CD4-positive, CD25-positive, alpha-beta regulatory T cell (primary cell): ENCODE measurements around the gene ZDHHC14. TPM values are rescaled to one million over a fixed set of nuclear protein-coding genes. Genes with fewer than 3 reads are reported as not detected.

Experiments used
- ATAC-seq, 2 donors: fragments of 150-1000 bp; cut with Tn5 transposase; one replicate each; pipeline ENCODE4 v1.10.0; 2021; ENCODE audit warnings: low read depth in 2 of 2, moderate number of reproducible peaks in 2 of 2, moderate library complexity in 1 of 2
- DNase-seq, 3 donors: peaks; one replicate each; pipeline versions ENCODE4 v3.0.0 to v3.0.0-alpha.2; 2012 to 2022; ENCODE audit warnings: mixed read lengths in 1 of 3
- H3K27ac ChIP-seq: one replicate; pipeline ENCODE4 v1.7.0; 2013; ENCODE audit warnings: mild to moderate bottlenecking, low read length; ENCODE audit not compliant: insufficient read depth, poor library complexity, severe bottlenecking
- H3K27me3 ChIP-seq: one replicate; pipeline ENCODE4 v1.7.0; 2013; ENCODE audit warnings: low read length; ENCODE audit not compliant: control insufficient read depth, insufficient read depth
- H3K36me3 ChIP-seq: one replicate; pipeline ENCODE4 v1.7.0; 2013; ENCODE audit warnings: mild to moderate bottlenecking, low read length, moderate library complexity; ENCODE audit not compliant: control insufficient read depth, insufficient read depth
- H3K4me1 ChIP-seq: 2 replicates; pipeline ENCODE4 v1.7.0; 2013; ENCODE audit warnings: mild to moderate bottlenecking, low read length; ENCODE audit not compliant: insufficient read depth, control insufficient read depth, poor library complexity, severe bottlenecking
- H3K4me3 ChIP-seq: one replicate; pipeline ENCODE4 v1.7.0; 2013; ENCODE audit warnings: low read depth, mild to moderate bottlenecking, low read length, moderate library complexity
- H3K9me3 ChIP-seq, 2 experiments: 1 replicate in 1 of 2; 2 replicates in 1 of 2; pipeline ENCODE4 v1.7.0; 2013; ENCODE audit warnings: low read length in 2 of 2, mild to moderate bottlenecking in 1 of 2, moderate library complexity in 1 of 2; ENCODE audit not compliant: control insufficient read depth in 2 of 2
- H3K27ac Mint-ChIP-seq, 3 donors: one replicate each; pipeline ENCODE4 v1.8.0; 2020 to 2022; ENCODE audit warnings: mild to moderate bottlenecking in 3 of 3, mixed read lengths in 3 of 3, moderate library complexity in 2 of 3
- H3K27me3 Mint-ChIP-seq: one replicate; pipeline ENCODE4 v1.8.0; 2022; ENCODE audit warnings: mild to moderate bottlenecking, mixed read lengths
- H3K36me3 Mint-ChIP-seq: one replicate; pipeline ENCODE4 v1.8.0; 2020; ENCODE audit warnings: mixed read lengths
- H3K4me1 Mint-ChIP-seq, 4 donors: one replicate each; pipeline ENCODE4 v1.8.0; 2020 to 2022; ENCODE audit warnings: mixed read lengths in 4 of 4, mild to moderate bottlenecking in 1 of 4
- H3K4me3 Mint-ChIP-seq, 4 donors: one replicate each; pipeline ENCODE4 v1.8.0; 2020 to 2022; ENCODE audit warnings: mild to moderate bottlenecking in 4 of 4, mixed read lengths in 4 of 4, moderate library complexity in 3 of 4
- H3K9me3 Mint-ChIP-seq, 7 donors: one replicate each; pipeline ENCODE4 v1.8.0; 2020 to 2022; ENCODE audit warnings: mixed read lengths in 7 of 7, mild to moderate bottlenecking in 3 of 7, moderate library complexity in 2 of 7
- polyA plus RNA-seq, 4 donors: library from polyadenylated mRNA; unstranded; fragments of 300-500 nt; fragmentation: Illumina TruSeq; gene quantifications; one replicate each; pipeline ENCODE4 v1.2.3, GENCODE V29; 2021
- total RNA-seq: library from RNA; stranded (reverse); gene quantifications from one replicate; pipeline ENCODE4 v1.2.3, GENCODE V29; 2022

Gene ZDHHC14
- total and polyA plus RNA-seq, 5 donors from 2014 or later, result 0.29 to 4.2 (median 1.0) TPM

- no peaks in the 10 kb centered on the region for H3K36me3 Mint-ChIP-seq
- no peaks in the 10 kb centered on the region for H3K9me3 Mint-ChIP-seq
- H3K4me3 Mint-ChIP-seq, result no peak overlapping the region
- Histone ChIP-seq H3K27me3 (no peaks in the 10 kb centered on the region), H3K4me1 (no peaks in the 10 kb centered on the region), H3K27ac (no peak overlapping the region), H3K9me3 (no peaks in the 10 kb centered on the region), H3K36me3 (no peaks in the 10 kb centered on the region), H3K4me3 (no peak overlapping the region)
- ATAC-seq (no peak), DNase-seq (no peak)
- H3K4me1 Mint-ChIP-seq, result peaks cover 0 to 8% (median 3%) of the 10 kb centered on the region in 4 donors
- H3K27me3 Mint-ChIP-seq, result peaks cover 12% of the 10 kb centered on the region
- no peak overlapping the region for H3K27ac Mint-ChIP-seq
Observed at GRCh38 chr6:157554747-157555146, 173.8 kb downstream of the ZDHHC14 start.

GRCh38 chr6:157555455-157556143 is 174.6 kb downstream of the ZDHHC14 start:
- H3K36me3 Mint-ChIP-seq, result no peaks in the 10 kb centered on the region
- H3K4me3 Mint-ChIP-seq, result no peak overlapping the region
- no peak for DNase-seq
- no peak overlapping the region for H3K27ac Mint-ChIP-seq
- H3K9me3 ChIP-seq, result no peaks in the 10 kb centered on the region
- no peaks in the 10 kb centered on the region for H3K36me3 ChIP-seq
- no peaks in the 10 kb centered on the region for H3K27me3 ChIP-seq
- no peak for ATAC-seq
- no peaks in the 10 kb centered on the region for H3K9me3 Mint-ChIP-seq
- H3K4me1 ChIP-seq, result no peaks in the 10 kb centered on the region
- no peak overlapping the region for H3K4me3 ChIP-seq
- peaks cover 0 to 3% (median 1%) of the 10 kb centered on the region in 4 donors for H3K4me1 Mint-ChIP-seq
- no peak overlapping the region for H3K27ac ChIP-seq
- peaks cover 9% of the 10 kb centered on the region for H3K27me3 Mint-ChIP-seq

- Mint-ChIP-seq H3K4me1 (no peaks in the 10 kb centered on the region), H3K9me3 (no peaks in the 10 kb centered on the region), H3K4me3 (no peak overlapping the region), H3K36me3 (no peaks in the 10 kb centered on the region), H3K27ac (no peak overlapping the region), H3K27me3 (peaks cover 9% of the 10 kb centered on the region)
- H3K4me1 ChIP-seq, result no peaks in the 10 kb centered on the region
- no peaks in the 10 kb centered on the region for H3K27me3 ChIP-seq
- no peak for DNase-seq
- no peak overlapping the region for H3K27ac ChIP-seq
- no peak for ATAC-seq
- no peak overlapping the region for H3K4me3 ChIP-seq
- no peaks in the 10 kb centered on the region for H3K36me3 ChIP-seq
- H3K9me3 ChIP-seq, result no peaks in the 10 kb centered on the region
Observed at GRCh38 chr6:157556144-157556645, 175.2 kb downstream of the ZDHHC14 start.

- H3K27ac ChIP-seq, result no peak overlapping the region
- no peaks in the 10 kb centered on the region for H3K27me3 ChIP-seq
- H3K4me1 ChIP-seq, result no peaks in the 10 kb centered on the region
- H3K9me3 Mint-ChIP-seq, result no peaks in the 10 kb centered on the region
- no peaks in the 10 kb centered on the region for H3K9me3 ChIP-seq
- H3K4me1 Mint-ChIP-seq, result peaks cover 0 to 2% (median under 1%) of the 10 kb centered on the region in 4 donors
- DNase-seq (no peak), ATAC-seq (no peak)
- peaks cover 9% of the 10 kb centered on the region for H3K27me3 Mint-ChIP-seq
- no peak overlapping the region for H3K4me3 Mint-ChIP-seq
- H3K36me3 ChIP-seq, result no peaks in the 10 kb centered on the region
- no peak overlapping the region for H3K27ac Mint-ChIP-seq
- H3K4me3 ChIP-seq, result no peak overlapping the region
- no peaks in the 10 kb centered on the region for H3K36me3 Mint-ChIP-seq
Observed at GRCh38 chr6:157556671-157557430, 175.9 kb downstream of the ZDHHC14 start.

- no peak for DNase-seq
- peaks cover 9% of the 10 kb centered on the region for H3K27me3 Mint-ChIP-seq
- H3K4me1 Mint-ChIP-seq, result peaks cover 0 to 4% (median 1%) of the 10 kb centered on the region in 4 donors
- H3K9me3 Mint-ChIP-seq, result no peaks in the 10 kb centered on the region
- H3K36me3 ChIP-seq, result no peaks in the 10 kb centered on the region
- H3K4me1 ChIP-seq, result no peaks in the 10 kb centered on the region
- H3K4me3 Mint-ChIP-seq, result no peak overlapping the region
- H3K27ac ChIP-seq, result no peak overlapping the region
- H3K27me3 ChIP-seq, result no peaks in the 10 kb centered on the region
- H3K27ac Mint-ChIP-seq, result no peak overlapping the region
- no peaks in the 10 kb centered on the region for H3K9me3 ChIP-seq
- no peak for ATAC-seq
- no peaks in the 10 kb centered on the region for H3K36me3 Mint-ChIP-seq
- no peak overlapping the region for H3K4me3 ChIP-seq
Observed at GRCh38 chr6:157557559-157557958, 176.6 kb downstream of the ZDHHC14 start.

GRCh38 chr6:157558049-157558448 is 177.1 kb downstream of the ZDHHC14 start:
- Histone ChIP-seq H3K36me3 (no peaks in the 10 kb centered on the region), H3K27ac (no peak overlapping the region), H3K9me3 (no peaks in the 10 kb centered on the region), H3K4me3 (no peak overlapping the region), H3K4me1 (no peaks in the 10 kb centered on the region), H3K27me3 (no peaks in the 10 kb centered on the region)
- H3K36me3 Mint-ChIP-seq, result no peaks in the 10 kb centered on the region
- H3K4me1 Mint-ChIP-seq, result peaks cover 0 to 4% (median 1%) of the 10 kb centered on the region in 4 donors
- DNase-seq (no peak), ATAC-seq (no peak)
- H3K9me3 Mint-ChIP-seq, result no peaks in the 10 kb centered on the region
- no peak overlapping the region for H3K4me3 Mint-ChIP-seq
- H3K27me3 Mint-ChIP-seq, result peaks cover 9% of the 10 kb centered on the region
- H3K27ac Mint-ChIP-seq, result peak overlapping the region in 1 of 3 donors; percentile 28

- Histone ChIP-seq H3K4me3 (no peak overlapping the region), H3K27me3 (no peaks in the 10 kb centered on the region), H3K4me1 (no peaks in the 10 kb centered on the region), H3K9me3 (no peaks in the 10 kb centered on the region), H3K36me3 (no peaks in the 10 kb centered on the region), H3K27ac (no peak overlapping the region)
- H3K27ac Mint-ChIP-seq, result no peak overlapping the region
- peaks cover 0 to 4% (median 1%) of the 10 kb centered on the region in 4 donors for H3K4me1 Mint-ChIP-seq
- H3K27me3 Mint-ChIP-seq, result peaks cover 9% of the 10 kb centered on the region
- H3K36me3 Mint-ChIP-seq, result no peaks in the 10 kb centered on the region
- ATAC-seq, result no peak
- DNase-seq, result no peak
- H3K4me3 Mint-ChIP-seq, result no peak overlapping the region
- H3K9me3 Mint-ChIP-seq, result no peaks in the 10 kb centered on the region
Observed at GRCh38 chr6:157558487-157559200, 177.7 kb downstream of the ZDHHC14 start.
